ENCODE data around the gene TAF7L. TPM values are rescaled to one million over a fixed set of nuclear protein-coding genes. Genes with fewer than 3 reads are reported as not detected.

Gene TAF7L
- 0.08 to 0.23 TPM (median 0.10 TPM) in 5 replicates for total RNA-seq (2022; extraction: Qiagen RNA extraction)

GRCh38 chrX:101290957-101291603, at the start of gene TAF7L:
TSS of gene TAF7L (minus strand) at chrX:101291334. CDS start at chrX:101287543, 3,791 bp downstream.

GRCh38 chrX:101219116-101219863, 71.8 kb downstream of the TAF7L start, which contains the start of gene DRP2:
TSS of gene DRP2 (plus strand) at chrX:101219786. CDS start at chrX:101231648, 11,862 bp downstream.

Other genes with a start within 250 kb of the TAF7L start
- gene TRMT2B, start 239.2 kb downstream of the TAF7L start, total RNA-seq (2022; extraction: Qiagen RNA extraction) = 13.5 to 17.1 TPM (median 14.4 TPM) in 5 replicates
- gene TMEM35A, start 212.5 kb downstream of the TAF7L start, total RNA-seq (2022; extraction: Qiagen RNA extraction) = not detected in 5 replicates
- gene CENPI, start 193.1 kb downstream of the TAF7L start, total RNA-seq (2022; extraction: Qiagen RNA extraction) = 11.0 to 14.9 TPM (median 13.1 TPM) in 5 replicates
- gene DRP2, start 71.5 kb downstream of the TAF7L start, total RNA-seq (2022; extraction: Qiagen RNA extraction) = 0.14 to 0.18 TPM (median 0.16 TPM) in 5 replicates
- 26.0 to 28.6 TPM (median 27.1 TPM) in 5 replicates for gene TIMM8A, start 57.4 kb upstream of the TAF7L start, total RNA-seq (2022; extraction: Qiagen RNA extraction)
- gene BTK, start 94.9 kb upstream of the TAF7L start, total RNA-seq (2022; extraction: Qiagen RNA extraction) = 0.09 to 0.32 TPM (median 0.13 TPM) in 5 replicates
- gene RPL36A, start 99.7 kb upstream of the TAF7L start, total RNA-seq (2022; extraction: Qiagen RNA extraction) = 2,465 to 3,104 TPM (median 2,471 TPM) in 5 replicates
- gene GLA, start 116.6 kb upstream of the TAF7L start, total RNA-seq (2022; extraction: Qiagen RNA extraction) = 155 to 181 TPM (median 160 TPM) in 5 replicates
- 51.1 to 66.3 TPM (median 56.8 TPM) in 5 replicates for gene HNRNPH2, start 116.9 kb upstream of the TAF7L start, total RNA-seq (2022; extraction: Qiagen RNA extraction)
- 0.36 to 0.74 TPM (median 0.71 TPM) in 5 replicates for gene ARMCX4, start 194.1 kb upstream of the TAF7L start, total RNA-seq (2022; extraction: Qiagen RNA extraction)